Measurements from ENCODE around the gene CCDC167. TPM values are rescaled to one million over a fixed set of nuclear protein-coding genes. Genes with fewer than 3 reads are reported as not detected.

Gene CCDC167
- total RNA-seq, 1 experiment from 2014 or later = 27.8 TPM

DNA sequence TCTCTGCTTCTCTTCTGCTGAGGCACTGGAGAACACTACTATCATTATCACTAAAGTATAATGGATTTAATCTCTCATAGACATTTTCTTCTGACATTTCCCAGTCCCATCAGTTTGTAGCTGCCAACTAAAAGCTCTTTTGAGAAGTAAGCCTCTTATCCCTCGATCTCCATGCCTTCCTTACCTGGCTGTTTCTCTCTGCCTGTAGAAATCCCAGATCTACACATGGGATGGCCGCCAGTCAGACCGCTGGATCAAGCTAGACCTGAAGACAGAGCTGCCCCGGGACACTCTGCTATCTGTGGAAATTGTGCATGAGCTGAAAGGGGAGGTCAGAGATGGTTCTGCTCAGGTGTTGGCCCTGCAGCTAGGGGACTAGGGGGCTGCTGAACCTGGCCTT lies 25.4 kb downstream of the CCDC167 start (continued):
- TF ChIP-seq, protein P1, sequence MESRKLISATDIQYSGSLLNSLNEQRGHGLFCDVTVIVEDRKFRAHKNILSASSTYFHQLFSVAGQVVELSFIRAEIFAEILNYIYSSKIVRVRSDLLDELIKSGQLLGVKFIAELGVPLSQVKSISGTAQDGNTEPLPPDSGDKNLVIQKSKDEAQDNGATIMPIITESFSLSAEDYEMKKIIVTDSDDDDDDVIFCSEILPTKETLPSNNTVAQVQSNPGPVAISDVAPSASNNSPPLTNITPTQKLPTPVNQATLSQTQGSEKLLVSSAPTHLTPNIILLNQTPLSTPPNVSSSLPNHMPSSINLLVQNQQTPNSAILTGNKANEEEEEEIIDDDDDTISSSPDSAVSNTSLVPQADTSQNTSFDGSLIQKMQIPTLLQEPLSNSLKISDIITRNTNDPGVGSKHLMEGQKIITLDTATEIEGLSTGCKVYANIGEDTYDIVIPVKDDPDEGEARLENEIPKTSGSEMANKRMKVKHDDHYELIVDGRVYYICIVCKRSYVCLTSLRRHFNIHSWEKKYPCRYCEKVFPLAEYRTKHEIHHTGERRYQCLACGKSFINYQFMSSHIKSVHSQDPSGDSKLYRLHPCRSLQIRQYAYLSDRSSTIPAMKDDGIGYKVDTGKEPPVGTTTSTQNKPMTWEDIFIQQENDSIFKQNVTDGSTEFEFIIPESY (IDR thresholded peaks at IDR 0.05; ENCODE audit: extremely low read depth, insufficient replicate concordance, low read length) = no peak
- TF ChIP-seq TCF7L2 (IDR thresholded peaks at IDR 0.05; ENCODE audit: borderline replicate concordance, extremely low read depth, insufficient read depth, insufficient read length) (no peak), RAD21 (IDR thresholded peaks at IDR 0.05; ENCODE audit: low read depth) (no peak), ATF3 (IDR thresholded peaks at IDR 0.05) (no peak), SIN3A (IDR thresholded peaks at IDR 0.05; ENCODE audit: low read depth) (no peak)

DNA sequence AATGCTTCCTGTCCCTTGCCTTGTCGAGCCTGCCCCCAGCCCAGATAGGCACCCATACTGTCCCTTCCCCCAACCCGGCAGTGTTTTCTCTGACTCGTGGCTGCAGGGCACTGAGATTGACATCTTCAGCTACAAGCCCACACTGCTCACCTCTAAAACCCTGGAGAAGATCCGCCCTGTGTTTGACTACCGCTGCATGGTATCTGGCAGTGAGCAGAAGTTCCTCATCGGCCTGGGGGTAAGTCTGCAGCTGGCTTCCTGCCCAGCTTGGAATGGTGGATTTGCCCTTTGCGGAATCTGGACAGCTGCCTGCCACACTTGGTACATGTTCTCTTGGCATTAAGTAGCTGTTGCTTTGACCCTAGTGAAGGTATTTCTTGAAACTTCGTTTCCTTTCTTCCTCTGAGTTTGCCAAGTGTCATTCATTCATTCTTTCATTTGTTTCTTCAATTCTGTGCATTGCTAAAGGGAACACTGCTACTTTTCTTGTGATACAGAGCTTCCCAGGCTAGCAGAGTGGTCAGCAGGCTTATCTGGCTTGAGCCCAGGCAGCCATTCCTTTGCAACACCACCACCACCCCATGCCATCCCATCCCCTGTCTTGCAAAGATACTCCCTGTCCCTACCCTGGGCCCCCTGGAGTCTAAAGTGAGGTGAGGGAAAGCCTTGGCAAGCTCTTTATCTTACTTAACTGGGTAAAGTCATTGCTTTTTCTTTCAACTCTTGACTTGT lies 26.2 kb downstream of the CCDC167 start:
- Histone ChIP-seq H3K4me2 (ENCODE audit: low read length) (no peak overlapping the region), H3K79me2 (ENCODE audit: insufficient read depth, low read length) (no peaks in the 10 kb centered on the region), H4K20me1 (ENCODE audit: insufficient read depth) (no peaks in the 10 kb centered on the region), H3K27me3 (ENCODE audit: insufficient read depth, low read length) (no peaks in the 10 kb centered on the region), H3K9ac (ENCODE audit: low read length) (no peak overlapping the region), H3K4me3 (replicated peaks in 1 of 2; ENCODE audit: low read depth in 1 of 2, low read length in 2 of 2) (no peak overlapping the region), H2AFZ (ENCODE audit: low read depth, low read length, poor library complexity, severe bottlenecking) (no peak overlapping the region), H3K27ac (ENCODE audit: low read depth, low read length) (no peak overlapping the region), H3K9me2 (ENCODE audit: insufficient read depth) (no peaks in the 10 kb centered on the region), H3K4me1 (ENCODE audit: control insufficient read depth in 1 of 2, insufficient read depth in 2 of 2, low read length in 2 of 2) (no peaks in the 10 kb centered on the region), H3K9me3 (ENCODE audit: control insufficient read depth in 1 of 2, insufficient read depth in 1 of 2, low read depth in 1 of 2, low read length in 2 of 2) (no peaks in the 10 kb centered on the region), H3K36me3 (ENCODE audit: control insufficient read depth in 1 of 2, insufficient read depth in 2 of 2, low read length in 2 of 2) (peaks cover 15 to 25% of the 10 kb centered on the region in 2 experiments; a peak in 3 of 4 replicates)
- ChIA-PET RAD21 (ENCODE audit: low non-redundant PET in 1 of 2, low total read pairs in 2 of 2, uncharacterized antibody in 2 of 2, unreplicated experiment in 2 of 2) (no interaction called here), CTCF (no interaction called here), POLR2A (no interaction called here)
- TF ChIP-seq FOSL1 (IDR thresholded peaks at IDR 0.05; ENCODE audit: low read depth) (no peak), ATF3 (IDR thresholded peaks at IDR 0.05) (no peak), EGR1 (IDR thresholded peaks at IDR 0.05; ENCODE audit: low read depth) (no peak), POLR2AphosphoS5 (IDR thresholded peaks at IDR 0.05; ENCODE audit: low read depth, low read length) (no peak), YY1 (IDR thresholded peaks at IDR 0.05; ENCODE audit: extremely low read depth, insufficient replicate concordance, low read depth, low read length) (no peak), POLR2A (IDR thresholded peaks at IDR 0.05; ENCODE audit: borderline replicate concordance, extremely low read depth, insufficient read depth, insufficient read length) (no peak), SRF (IDR thresholded peaks at IDR 0.05; ENCODE audit: low read depth) (no peak), MAX (IDR thresholded peaks at IDR 0.05) (no peak), SP1 (IDR thresholded peaks at IDR 0.05; ENCODE audit: low read depth) (no peak), ELF1 (IDR thresholded peaks at IDR 0.05; ENCODE audit: borderline replicate concordance, low read depth) (no peak), TCF7L2 (IDR thresholded peaks at IDR 0.05; ENCODE audit: borderline replicate concordance, extremely low read depth, insufficient read depth, insufficient read length) (no peak), EZH2 (IDR thresholded peaks at IDR 0.05) (no peak), ZFX (IDR thresholded peaks at IDR 0.05) (no peak)
- TF ChIP-seq, protein P1 (IDR thresholded peaks at IDR 0.05; ENCODE audit: extremely low read depth, insufficient replicate concordance, low read length) = no peak
- DNase-seq (ENCODE audit: low read depth, low spot score) (no peak), ATAC-seq (no peak)
- intact Hi-C loops (cut with micrococcal nuclease) = no loop called here
- BruUV-seq (replicated peaks) = no TSS peak
